ENCODE data around the gene OPA3.

OPA3 gene

DNA sequence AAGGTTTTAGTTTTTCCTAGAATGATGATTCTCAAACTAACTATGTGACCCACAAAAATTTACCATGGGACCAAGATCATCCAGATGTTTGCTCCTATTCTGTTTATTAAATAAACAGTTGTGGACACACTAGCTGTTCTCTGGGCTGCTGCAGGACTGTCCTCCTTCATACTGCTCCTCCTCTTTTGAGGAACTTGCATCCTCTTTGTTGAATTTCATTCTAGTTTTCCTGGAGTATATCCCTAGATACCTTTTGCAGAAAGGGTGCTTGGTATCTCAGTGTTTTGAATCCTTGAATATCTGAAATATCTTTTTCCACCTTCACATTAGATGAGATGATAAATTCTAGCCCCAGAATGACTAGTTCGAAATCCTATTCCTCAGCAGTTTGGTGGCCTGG lies 53.3 kb downstream of the OPA3 start:
- peaks cover 39% of the 10 kb centered on the region for H3K27me3 Mint-ChIP-seq (ENCODE audit: low read depth)
- H3K27ac Mint-ChIP-seq, result no peak overlapping the region
- H3K4me3 Mint-ChIP-seq, result no peak overlapping the region
- TF ChIP-seq, protein P1, sequence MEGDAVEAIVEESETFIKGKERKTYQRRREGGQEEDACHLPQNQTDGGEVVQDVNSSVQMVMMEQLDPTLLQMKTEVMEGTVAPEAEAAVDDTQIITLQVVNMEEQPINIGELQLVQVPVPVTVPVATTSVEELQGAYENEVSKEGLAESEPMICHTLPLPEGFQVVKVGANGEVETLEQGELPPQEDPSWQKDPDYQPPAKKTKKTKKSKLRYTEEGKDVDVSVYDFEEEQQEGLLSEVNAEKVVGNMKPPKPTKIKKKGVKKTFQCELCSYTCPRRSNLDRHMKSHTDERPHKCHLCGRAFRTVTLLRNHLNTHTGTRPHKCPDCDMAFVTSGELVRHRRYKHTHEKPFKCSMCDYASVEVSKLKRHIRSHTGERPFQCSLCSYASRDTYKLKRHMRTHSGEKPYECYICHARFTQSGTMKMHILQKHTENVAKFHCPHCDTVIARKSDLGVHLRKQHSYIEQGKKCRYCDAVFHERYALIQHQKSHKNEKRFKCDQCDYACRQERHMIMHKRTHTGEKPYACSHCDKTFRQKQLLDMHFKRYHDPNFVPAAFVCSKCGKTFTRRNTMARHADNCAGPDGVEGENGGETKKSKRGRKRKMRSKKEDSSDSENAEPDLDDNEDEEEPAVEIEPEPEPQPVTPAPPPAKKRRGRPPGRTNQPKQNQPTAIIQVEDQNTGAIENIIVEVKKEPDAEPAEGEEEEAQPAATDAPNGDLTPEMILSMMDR (IDR thresholded peaks at IDR 0.05; ENCODE audit: unreplicated experiment in 3 of 3), result no peak
- peaks cover 9% of the 10 kb centered on the region for H3K36me3 Mint-ChIP-seq (ENCODE audit: low read depth)
- peaks cover 10% of the 10 kb centered on the region for H3K9me3 Mint-ChIP-seq
- peaks cover 4% of the 10 kb centered on the region for H3K4me1 Mint-ChIP-seq

DNA sequence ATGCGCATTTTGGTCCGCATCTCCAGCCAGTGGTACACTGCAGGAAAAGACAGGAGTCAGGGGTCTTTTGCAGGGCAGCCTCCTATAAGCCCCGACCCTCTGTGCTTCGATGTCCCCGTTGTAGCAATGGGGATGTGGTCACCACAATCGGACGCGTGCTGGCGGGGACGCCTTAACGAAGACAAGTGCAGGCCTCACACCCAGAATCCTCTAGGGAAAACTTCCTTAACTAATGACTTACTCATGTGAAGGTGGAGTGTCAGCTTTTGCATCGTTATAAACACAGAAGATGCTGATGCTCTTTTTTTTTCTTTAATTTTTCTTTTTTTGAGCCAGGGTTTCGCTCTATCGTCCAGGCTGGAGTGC lies 55.2 kb downstream of the OPA3 start:
- peaks cover 10% of the 10 kb centered on the region for H3K9me3 Mint-ChIP-seq
- peak overlapping the region in 2 of 3 experiments; percentile 43 to 66 for H3K4me3 Mint-ChIP-seq
- TF ChIP-seq, protein P1 (IDR thresholded peaks at IDR 0.05; ENCODE audit: unreplicated experiment in 3 of 3), result no peak
- H3K27ac Mint-ChIP-seq, result no peak overlapping the region
- peaks cover 4% of the 10 kb centered on the region for H3K4me1 Mint-ChIP-seq
- peaks cover 16% of the 10 kb centered on the region for H3K36me3 Mint-ChIP-seq (ENCODE audit: low read depth)
- peaks cover 44% of the 10 kb centered on the region for H3K27me3 Mint-ChIP-seq (ENCODE audit: low read depth)

DNA sequence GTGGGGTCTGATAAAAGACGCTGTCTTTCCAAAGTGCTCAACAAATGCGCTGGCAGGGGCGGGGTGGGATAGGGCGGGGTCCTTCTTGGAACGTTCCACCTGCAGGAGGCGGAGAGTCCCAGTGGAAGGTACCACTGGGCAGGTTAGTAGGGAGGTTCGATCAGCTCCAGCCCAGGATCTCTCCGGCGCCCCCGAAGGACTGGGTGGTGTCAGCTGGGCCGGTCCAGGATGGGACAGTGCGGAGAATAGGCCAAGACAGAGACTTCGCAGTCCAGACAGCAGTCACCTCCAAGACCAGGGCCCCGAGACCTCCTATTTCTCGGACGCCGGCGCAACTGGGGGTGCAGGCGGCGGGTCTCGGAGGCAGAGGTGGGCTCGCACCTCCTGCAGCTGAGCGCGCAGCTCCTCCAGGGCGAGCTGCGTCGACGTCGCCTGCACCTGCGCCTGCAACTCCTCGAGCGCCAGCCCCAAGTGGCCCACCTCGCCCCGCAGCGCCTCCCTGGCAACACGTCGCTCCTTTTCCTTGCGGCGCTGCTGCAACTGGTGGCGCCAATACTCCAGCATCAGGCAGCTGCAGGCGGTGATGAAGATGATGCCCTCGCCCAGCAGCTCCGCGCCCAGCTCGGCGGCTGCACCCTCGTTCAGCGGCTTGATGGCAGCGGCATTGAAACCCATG lies 55.7 kb downstream of the OPA3 start:
- TF ChIP-seq, protein P1 (IDR thresholded peaks at IDR 0.05; ENCODE audit: unreplicated experiment in 3 of 3), result no peak
- no peak overlapping the region for H3K27ac Mint-ChIP-seq
- peaks cover 10% of the 10 kb centered on the region for H3K9me3 Mint-ChIP-seq
- H3K4me3 Mint-ChIP-seq, result peak overlapping the region; percentile 59 to 75 (median 74)
- H3K36me3 Mint-ChIP-seq (ENCODE audit: low read depth), result peaks cover 20% of the 10 kb centered on the region
- H3K4me1 Mint-ChIP-seq, result peaks cover 4% of the 10 kb centered on the region
- peaks cover 44% of the 10 kb centered on the region for H3K27me3 Mint-ChIP-seq (ENCODE audit: low read depth)

DNA sequence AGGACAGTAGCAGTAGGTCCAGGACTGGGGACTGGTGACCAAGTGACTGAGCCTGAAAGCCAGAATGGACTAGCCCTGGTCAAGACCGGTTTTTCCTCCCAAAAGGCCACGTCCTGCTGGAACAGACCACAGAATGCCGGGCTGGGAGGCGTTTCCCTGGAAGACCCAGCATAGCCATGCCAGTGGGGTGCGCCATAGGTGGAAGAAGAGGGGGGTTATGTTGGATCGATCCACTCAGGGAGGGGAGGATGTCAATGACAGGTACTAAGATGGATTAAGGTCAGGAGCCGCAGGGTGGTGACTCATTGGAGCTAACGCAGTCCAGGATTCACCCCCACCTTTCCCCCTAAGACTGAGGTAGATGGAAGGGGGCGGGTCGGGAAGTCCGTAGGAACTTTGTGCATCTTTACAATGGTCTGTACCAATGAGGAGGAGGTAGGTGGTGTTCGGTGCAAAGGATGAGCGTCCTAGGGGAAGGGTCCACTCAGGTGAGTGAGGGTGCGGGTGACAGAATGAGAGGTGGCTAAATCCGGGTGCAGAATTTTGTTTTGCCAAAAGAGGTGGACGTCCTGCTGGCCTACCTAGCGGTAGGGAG lies 56.4 kb downstream of the OPA3 start:
- Mint-ChIP-seq H3K4me3 (peak overlapping the region; percentile 63 to 75 (median 74)), H3K27ac (peak overlapping the region in 1 of 3 experiments; percentile 12), H3K36me3 (ENCODE audit: low read depth) (peaks cover 25% of the 10 kb centered on the region), H3K4me1 (peaks cover 4% of the 10 kb centered on the region), H3K27me3 (ENCODE audit: low read depth) (peaks cover 44% of the 10 kb centered on the region), H3K9me3 (peaks cover 10% of the 10 kb centered on the region)
- TF ChIP-seq, protein P1 (IDR thresholded peaks at IDR 0.05; ENCODE audit: unreplicated experiment in 3 of 3), result no peak

DNA sequence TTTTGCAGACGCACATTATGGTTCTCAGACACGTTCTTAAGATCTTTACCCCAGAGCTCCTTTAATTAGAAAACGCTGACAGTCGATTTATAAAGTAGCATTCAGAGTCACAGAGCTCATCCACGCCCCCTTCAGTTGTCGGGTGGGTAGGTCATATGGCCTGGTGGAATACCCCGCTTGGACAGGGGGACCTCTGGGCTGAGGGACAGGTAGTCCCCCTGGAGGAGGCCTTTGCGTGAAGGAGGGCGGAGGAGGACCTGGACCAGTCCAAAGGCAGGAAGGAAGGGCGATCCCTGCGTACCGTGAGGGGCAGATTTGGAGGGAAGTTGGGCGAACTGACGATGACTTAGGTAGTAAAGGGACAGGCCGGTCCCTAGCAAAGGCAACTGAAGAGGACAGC lies 56.9 kb downstream of the OPA3 start:
- Mint-ChIP-seq H3K36me3 (ENCODE audit: low read depth) (peaks cover 25% of the 10 kb centered on the region), H3K4me1 (peaks cover 4% of the 10 kb centered on the region), H3K9me3 (peaks cover 10% of the 10 kb centered on the region), H3K27ac (no peak overlapping the region), H3K27me3 (ENCODE audit: low read depth) (peaks cover 44% of the 10 kb centered on the region), H3K4me3 (peak overlapping the region in 2 of 3 experiments; percentile 44 to 74)
- TF ChIP-seq, protein P1 (IDR thresholded peaks at IDR 0.05; ENCODE audit: unreplicated experiment in 3 of 3), result no peak

DNA sequence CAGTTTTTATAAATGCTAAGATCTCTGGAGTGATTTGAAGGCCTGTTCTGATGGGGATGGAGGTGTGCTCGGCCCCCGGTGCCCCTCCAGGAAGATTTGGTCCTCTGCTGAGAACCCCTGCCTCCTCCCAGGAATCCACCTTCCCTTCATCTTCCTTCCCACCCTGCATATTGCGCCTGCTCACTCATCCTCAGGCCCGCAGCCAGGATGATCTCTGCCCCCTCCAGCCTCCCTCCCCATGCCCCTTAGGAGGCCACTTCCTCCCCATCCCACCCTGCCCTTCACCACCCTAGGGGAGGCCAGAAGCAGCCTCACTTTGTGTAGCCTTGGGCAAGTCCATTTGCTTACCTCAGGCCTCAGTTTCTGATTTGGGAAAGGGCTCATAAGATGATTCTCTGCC lies 57.6 kb downstream of the OPA3 start:
- Mint-ChIP-seq H3K27me3 (ENCODE audit: low read depth) (peaks cover 44% of the 10 kb centered on the region), H3K4me1 (peaks cover 4% of the 10 kb centered on the region), H3K4me3 (no peak overlapping the region), H3K36me3 (ENCODE audit: low read depth) (peaks cover 25% of the 10 kb centered on the region), H3K9me3 (peaks cover 6% of the 10 kb centered on the region), H3K27ac (no peak overlapping the region)
- TF ChIP-seq, protein P1 (IDR thresholded peaks at IDR 0.05; ENCODE audit: unreplicated experiment in 3 of 3), result no peak

Data from nephron (organoid).